Psoas muscle (tissue), 8 donors: ENCODE data around the gene SMIM9. TPM values are rescaled to one million over a fixed set of nuclear protein-coding genes. Genes with fewer than 3 reads are reported as not detected.
"Not testable (repeated sequence)": the region's sequence is repeated elsewhere in the genome, so short reads cannot be mapped to it uniquely, and the experiment has no call there.

Source experiments
- ATAC-seq, 4 donors: fragments of 200-7000 bp; cut with Tn5 transposase; one replicate each; pipeline ENCODE4 v1.9.1; 2020; ENCODE audit warnings: moderate library complexity in 3 of 4, mild to moderate bottlenecking in 2 of 4
- DNase-seq, 2 donors: peaks; one replicate each; pipeline ENCODE4 v3.0.0-alpha.2; 2020
- H3K27ac ChIP-seq: fragments of 200-600 bp; one replicate; pipeline ENCODE4 v1.8.0; 2022
- H3K27me3 ChIP-seq, 3 donors: fragments of 200-600 bp in 1 of 3; one replicate each; pipeline versions ENCODE4 v1.6.1 to v1.8.0; 2013 to 2022; ENCODE audit warnings: low read length in 2 of 3, mild to moderate bottlenecking in 2 of 3, moderate library complexity in 1 of 3; ENCODE audit not compliant: insufficient read depth in 3 of 3
- H3K36me3 ChIP-seq, 2 donors: fragments of 200-600 bp in 1 of 2; one replicate each; pipeline versions ENCODE4 v1.6.1 to v1.8.0; 2013 to 2022; ENCODE audit warnings: low read depth in 1 of 2, mild to moderate bottlenecking in 1 of 2, moderate library complexity in 1 of 2; ENCODE audit not compliant: insufficient read depth in 1 of 2
- H3K4me1 ChIP-seq: fragments of 200-600 bp; one replicate; pipeline ENCODE4 v1.8.0; 2022
- H3K4me3 ChIP-seq: fragments of 200-600 bp; one replicate; pipeline ENCODE4 v1.8.0; 2022; ENCODE audit warnings: mild to moderate bottlenecking
- H3K9me3 ChIP-seq: fragments of 200-600 bp; one replicate; pipeline ENCODE4 v1.8.0; 2022
- WGBS, 3 donors: extraction: QIAGEN DNeasy Blood & Tissue Kit; methylation state at CpG; one replicate each; pipeline versions ENCODE4 v1.1.6 to v1.1.7; 2013; 5-methylcytosine and 5-hydroxymethylcytosine counted together
- intact Hi-C, 2 donors: fragments of 100-400 bp; cut with DNase I; formaldehyde crosslinking; loops; one replicate each; pipeline versions ENCODE4 v1.11.0 to v1.14.2; 2022
- polyA plus RNA-seq, 3 donors: library from polyadenylated mRNA; stranded (reverse); fragments of 200-250 nt; gene quantifications; one replicate each; pipeline ENCODE4 v1.2.3, GENCODE V29; 2013
- total RNA-seq, 4 donors: library from RNA; stranded (reverse); fragmentation: NEBNext Ultra II Directional in 2 of 4; extraction: Animal tissue kit (Norgen Biotek cat#: 25700) in 2 of 4; gene quantifications; one replicate each; pipeline versions ENCODE4 v1.2.1 to v1.2.4, GENCODE V29; 2021 to 2023
- TF ChIP-seq, protein P1 (sequence below): fragments of 200-600 bp; IDR thresholded peaks from one replicate; pipeline ENCODE4 v1.8.0; 2022; ENCODE audit warnings: antibody characterized with exemption
- donor health status: healthy with polysubstance abuse.
- donor health status: DM: no; HTN: no; CAD: no; lungs with moderate emphysema.
- donor health status: Bipolar disorder and iron deficiency.
- donor health status: healthy.
- donor health status: DM: yes; HTN: yes; CAD: no.
- donor health status: DM: no; HTN: no; CAD: no.
- donor health status: DM: no; HTN: no; CAD: no.
- donor health status: DM: yes; HTN: yes; CAD: no.

The SMIM9 gene
- total and polyA plus RNA-seq, 7 donors = not detected

DNA sequence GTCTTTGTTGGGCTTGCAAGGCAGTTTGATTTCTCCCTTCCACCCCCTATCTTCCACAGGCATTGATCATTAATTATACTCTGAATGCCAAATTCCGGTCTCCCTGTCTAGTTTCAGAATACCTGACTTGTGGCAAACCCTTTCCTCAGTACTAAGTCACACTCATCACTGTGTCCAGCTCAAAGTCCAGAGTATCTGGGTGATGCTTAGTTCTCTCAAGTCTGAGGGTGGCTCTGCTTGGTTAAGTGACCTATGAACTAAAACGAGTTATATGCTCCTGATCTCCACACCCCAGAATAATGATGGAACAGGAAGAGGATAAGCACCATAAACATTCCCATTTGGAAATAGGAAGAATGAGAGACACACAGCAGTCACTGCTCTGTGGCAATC, 6.5 kb downstream of the SMIM9 start:
- H3K27ac ChIP-seq = no peak overlapping the region
- no peaks in the 10 kb centered on the region for H3K9me3 ChIP-seq
- no peak overlapping the region for H3K4me3 ChIP-seq
- no peaks in the 10 kb centered on the region for H3K36me3 ChIP-seq
- intact Hi-C loops = no loop called here
- WGBS, 3 donors = 76 to 91% (median 81%) methylated on average over 2 of the region's 2 CpGs
- TF ChIP-seq, protein P1, sequence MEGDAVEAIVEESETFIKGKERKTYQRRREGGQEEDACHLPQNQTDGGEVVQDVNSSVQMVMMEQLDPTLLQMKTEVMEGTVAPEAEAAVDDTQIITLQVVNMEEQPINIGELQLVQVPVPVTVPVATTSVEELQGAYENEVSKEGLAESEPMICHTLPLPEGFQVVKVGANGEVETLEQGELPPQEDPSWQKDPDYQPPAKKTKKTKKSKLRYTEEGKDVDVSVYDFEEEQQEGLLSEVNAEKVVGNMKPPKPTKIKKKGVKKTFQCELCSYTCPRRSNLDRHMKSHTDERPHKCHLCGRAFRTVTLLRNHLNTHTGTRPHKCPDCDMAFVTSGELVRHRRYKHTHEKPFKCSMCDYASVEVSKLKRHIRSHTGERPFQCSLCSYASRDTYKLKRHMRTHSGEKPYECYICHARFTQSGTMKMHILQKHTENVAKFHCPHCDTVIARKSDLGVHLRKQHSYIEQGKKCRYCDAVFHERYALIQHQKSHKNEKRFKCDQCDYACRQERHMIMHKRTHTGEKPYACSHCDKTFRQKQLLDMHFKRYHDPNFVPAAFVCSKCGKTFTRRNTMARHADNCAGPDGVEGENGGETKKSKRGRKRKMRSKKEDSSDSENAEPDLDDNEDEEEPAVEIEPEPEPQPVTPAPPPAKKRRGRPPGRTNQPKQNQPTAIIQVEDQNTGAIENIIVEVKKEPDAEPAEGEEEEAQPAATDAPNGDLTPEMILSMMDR = no peak
- DNase-seq = no peak
- no peaks in the 10 kb centered on the region for H3K4me1 ChIP-seq
- H3K27me3 ChIP-seq = no peaks in the 10 kb centered on the region
- no peak for ATAC-seq

DNA sequence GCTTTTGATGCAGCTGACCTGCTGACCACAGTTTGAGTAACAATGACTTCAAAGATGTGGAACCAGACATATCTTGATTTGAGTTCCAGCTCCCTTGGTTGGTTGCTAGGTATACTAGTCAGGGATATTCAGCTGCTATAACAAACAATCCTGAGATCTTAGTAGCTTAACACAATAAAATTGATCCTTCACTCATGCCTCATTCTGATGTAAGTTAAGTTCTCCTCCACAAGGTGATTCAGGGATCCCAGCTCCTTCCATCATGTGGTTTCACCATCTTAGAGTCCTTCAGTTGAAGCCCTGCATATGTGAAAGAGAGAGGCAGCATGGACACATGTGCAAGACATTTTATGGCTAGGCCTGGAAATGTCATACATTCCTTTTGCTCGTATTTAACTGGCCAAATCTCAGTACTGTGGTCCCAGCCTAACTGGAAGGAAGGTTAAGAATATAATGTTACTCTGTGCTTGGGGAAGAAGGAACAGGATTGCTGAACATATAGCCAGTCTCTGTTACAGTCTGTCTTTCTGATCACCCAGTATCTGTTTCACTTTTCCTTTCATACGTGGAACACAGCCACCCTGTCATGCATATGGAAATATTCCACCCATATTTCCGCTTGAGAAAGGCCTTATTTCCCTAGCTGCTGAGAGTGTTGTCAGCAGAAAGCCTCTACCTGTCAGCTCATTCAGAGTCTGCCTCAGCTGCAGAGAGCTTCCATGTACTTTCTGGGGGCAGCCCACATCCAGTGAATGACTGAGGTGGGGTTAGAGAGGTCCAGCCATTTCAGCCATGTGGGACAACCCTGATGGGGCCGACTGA, 7.1 kb downstream of the SMIM9 start:
- no peak overlapping the region for H3K4me3 ChIP-seq
- no peaks in the 10 kb centered on the region for H3K4me1 ChIP-seq
- no peaks in the 10 kb centered on the region for H3K9me3 ChIP-seq
- DNase-seq (no peak), ATAC-seq (no peak)
- TF ChIP-seq, protein P1 = no peak
- no peaks in the 10 kb centered on the region for H3K27me3 ChIP-seq
- no peak overlapping the region for H3K27ac ChIP-seq
- H3K36me3 ChIP-seq = no peaks in the 10 kb centered on the region
- 49 to 60% (median 60%) methylated on average over 4 of the region's 4 CpGs for WGBS, 3 donors
- intact Hi-C loops = no loop called here

DNA sequence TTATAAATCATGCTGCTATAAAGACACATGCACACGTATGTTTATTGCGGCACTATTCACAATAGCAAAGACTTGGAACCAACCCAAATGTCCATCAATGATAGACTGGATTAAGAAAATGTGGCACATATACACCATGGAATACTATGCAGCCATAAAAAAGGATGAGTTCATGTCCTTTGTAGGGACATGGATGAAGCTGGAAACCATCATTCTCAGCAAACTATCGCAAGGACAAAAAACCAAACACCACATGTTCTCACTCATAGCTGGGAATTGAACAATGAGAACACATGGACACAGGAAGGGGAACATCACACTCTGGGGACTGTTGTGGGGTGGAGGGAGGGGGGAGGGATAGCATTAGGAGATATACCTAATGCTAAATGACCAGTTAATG, 8.9 kb downstream of the SMIM9 start:
- ATAC-seq, H3K4me3 ChIP-seq, intact Hi-C loops, H3K36me3 ChIP-seq, H3K27ac ChIP-seq, DNase-seq, H3K27me3 ChIP-seq, H3K4me1 ChIP-seq, H3K9me3 ChIP-seq: not testable (repeated sequence)
- no CpG with 5 or more reads among the region's 3 CpGs for WGBS, 3 donors

DNA sequence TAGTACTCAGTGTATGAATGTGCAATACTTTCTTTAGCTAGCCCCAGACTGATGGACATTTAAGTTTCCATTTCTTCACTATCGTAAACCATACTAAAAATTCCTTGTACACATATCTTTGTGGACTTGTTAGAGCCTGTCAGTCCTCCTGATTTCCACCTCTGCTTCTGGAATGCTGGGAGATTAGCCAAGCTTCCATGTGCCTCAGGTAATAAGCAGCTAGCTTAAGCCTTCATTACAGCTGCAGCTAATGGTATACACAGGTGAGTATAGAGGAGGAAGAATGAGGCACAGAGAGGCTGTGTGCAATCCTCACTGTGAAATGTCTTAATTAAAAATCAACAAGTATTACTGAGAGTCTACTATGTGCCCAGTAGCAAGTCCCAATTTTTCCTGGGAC, 9.8 kb downstream of the SMIM9 start:
- Histone ChIP-seq H3K27me3 (no peaks in the 10 kb centered on the region), H3K9me3 (no peaks in the 10 kb centered on the region), H3K4me3 (no peak overlapping the region), H3K27ac (no peak overlapping the region), H3K36me3 (no peaks in the 10 kb centered on the region), H3K4me1 (no peaks in the 10 kb centered on the region)
- 79 to 93% (median 79%) methylated on average over 1 of the region's 1 CpG for WGBS, 3 donors
- intact Hi-C loops = no loop called here
- DNase-seq (no peak), ATAC-seq (no peak)
- TF ChIP-seq, protein P1 = no peak

DNA sequence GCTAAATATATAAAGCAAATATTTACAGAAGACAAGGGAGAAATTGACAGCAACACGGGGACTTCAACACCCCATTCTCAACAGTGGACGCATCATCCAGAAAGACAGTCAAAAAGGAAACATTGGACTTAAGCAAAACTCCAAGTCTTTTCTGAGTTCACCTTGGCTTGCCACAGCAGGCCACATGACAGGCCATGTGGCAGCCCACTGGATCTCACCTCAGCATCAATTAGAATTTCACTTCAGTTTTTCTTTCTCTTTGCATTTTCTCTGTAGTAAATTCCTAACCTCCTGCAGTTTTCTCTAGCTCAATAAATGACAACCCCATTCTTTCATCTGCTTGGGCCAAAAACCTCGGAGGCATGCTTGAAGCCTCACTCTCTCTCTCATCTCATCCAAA, 12.4 kb downstream of the SMIM9 start:
- Histone ChIP-seq H3K4me1 (no peaks in the 10 kb centered on the region), H3K36me3 (no peaks in the 10 kb centered on the region), H3K4me3 (no peak overlapping the region), H3K27ac (no peak overlapping the region), H3K9me3 (no peaks in the 10 kb centered on the region), H3K27me3 (no peaks in the 10 kb centered on the region)
- no peak for ATAC-seq
- DNase-seq = no peak
- 55 to 75% (median 75%) methylated on average over 3 of the region's 3 CpGs for WGBS, 3 donors
- intact Hi-C loops = no loop called here
- TF ChIP-seq, protein P1 = no peak
